GM18873 (cell line): ENCODE data around the gene HPF1.
"Not testable (repeated sequence)": the region's sequence is repeated elsewhere in the genome, so short reads cannot be mapped to it uniquely, and the experiment has no call there.

Source experiments
- ATAC-seq: cut with Tn5 transposase; IDR thresholded peaks from one replicate; pipeline ENCODE4 v1.9.1; 2021; ENCODE audit warnings: mild to moderate bottlenecking, moderate library complexity, moderate number of reproducible peaks; ENCODE audit not compliant: unreplicated experiment, low FRiP score

The HPF1 gene

GRCh38 chr4:169757575-169758184, at the start of gene HPF1:
TSS of gene HPF1 (minus strand) at chr4:169757944. CDS start at chr4:169757877, 67 bp downstream.
- peak; percentile 93 for ATAC-seq

GRCh38 chr4:169806770-169807169, 49.0 kb upstream of the HPF1 start:
- ATAC-seq, result not testable (repeated sequence)

- no peak for ATAC-seq
Measured at GRCh38 chr4:169803413-169803812, 45.7 kb upstream of the HPF1 start.

- no peak for ATAC-seq
Measured at GRCh38 chr4:169802873-169803272, 45.1 kb upstream of the HPF1 start.

GRCh38 chr4:169800541-169800940, 42.8 kb upstream of the HPF1 start:
- ATAC-seq, result no peak

- ATAC-seq, result no peak
Measured at GRCh38 chr4:169799260-169799659, 41.5 kb upstream of the HPF1 start.

GRCh38 chr4:169795585-169795984, 37.8 kb upstream of the HPF1 start:
- no peak for ATAC-seq

GRCh38 chr4:169791527-169792156, 33.9 kb upstream of the HPF1 start:
- ATAC-seq, result no peak

GRCh38 chr4:169791062-169791461, 33.3 kb upstream of the HPF1 start:
- ATAC-seq, result no peak

- no peak for ATAC-seq
Measured at GRCh38 chr4:169774466-169775445, 17.0 kb upstream of the HPF1 start.

GRCh38 chr4:169773889-169774288, 16.1 kb upstream of the HPF1 start:
- no peak for ATAC-seq

GRCh38 chr4:169771556-169772080, 13.9 kb upstream of the HPF1 start:
- ATAC-seq, result not testable (repeated sequence)

- ATAC-seq, result no peak
Measured at GRCh38 chr4:169770416-169770815, 12.7 kb upstream of the HPF1 start.

GRCh38 chr4:169768385-169768784, 10.6 kb upstream of the HPF1 start:
- ATAC-seq, result no peak

- ATAC-seq, result no peak
Measured at GRCh38 chr4:169766741-169767140, 9.0 kb upstream of the HPF1 start.

GRCh38 chr4:169765835-169766234, 8.1 kb upstream of the HPF1 start:
- ATAC-seq, result no peak

- no peak for ATAC-seq
Measured at GRCh38 chr4:169761846-169762245, 4.1 kb upstream of the HPF1 start.

- ATAC-seq, result no peak
Measured at GRCh38 chr4:169758401-169758962, 738 bp upstream of the HPF1 start.

- ATAC-seq, result peak; percentile 29
Measured at GRCh38 chr4:169756971-169757574, 671 bp downstream of the HPF1 start.

GRCh38 chr4:169745291-169745690, 12.5 kb downstream of the HPF1 start:
- no peak for ATAC-seq
